Right atrium auricular region (tissue), 2 donors: ENCODE data around the gene ZNF329. TPM values are rescaled to one million over a fixed set of nuclear protein-coding genes. Genes with fewer than 3 reads are reported as not detected.

Experiments used
- DNase-seq: peaks from one replicate; pipeline ENCODE4 v3.0.0-alpha.2; 2019; ENCODE audit warnings: low spot score
- H3K27ac ChIP-seq, 2 donors: fragments of 200-600 bp; sonication (generic); 1 replicate in 1 of 2; 2 replicates in 1 of 2; pipeline ENCODE4 v1.5.1; 2016 to 2019
- H3K27me3 ChIP-seq, 2 donors: fragments of 200-600 bp; sonication (generic); one replicate each; pipeline versions ENCODE4 v1.5.1 to v1.6.0; 2017 to 2019
- H3K36me3 ChIP-seq: fragments of 200-600 bp; sonication (generic); one replicate; pipeline ENCODE4 v1.5.1; 2016
- H3K4me1 ChIP-seq, 2 donors: fragments of 200-600 bp; sonication (generic); one replicate each; pipeline versions ENCODE4 v1.5.1 to v1.6.0; 2017 to 2019
- H3K4me3 ChIP-seq, 2 donors: fragments of 200-600 bp; sonication (generic); 1 replicate in 1 of 2; 2 replicates in 1 of 2; pipeline ENCODE4 v1.5.1; 2017 to 2019; ENCODE audit warnings: mild to moderate bottlenecking in 1 of 2, moderate library complexity in 1 of 2
- H3K9me3 ChIP-seq, 2 donors: fragments of 200-600 bp; sonication (generic); one replicate each; pipeline ENCODE4 v1.5.1; 2019
- CTCF ChIP-seq, 2 donors: fragments of 200-600 bp; sonication (generic); IDR thresholded peaks; one replicate each; pipeline ENCODE4 v1.5.1; 2019; ENCODE audit warnings: antibody characterized with exemption in 2 of 2
- total RNA-seq, 2 donors: library from RNA; depleted of rRNA; stranded (reverse); fragments of >200 nt; gene quantifications; one replicate each; pipeline ENCODE4 v1.1.0, GENCODE V29; 2016

ZNF329 gene
- total RNA-seq, 2 donors from 2014 or later = 6.9 to 7.9 TPM

- Histone ChIP-seq H3K36me3 (peaks cover 79% of the 10 kb centered on the region), H3K4me1 (no peaks in the 10 kb centered on the region), H3K27ac (no peak overlapping the region), H3K9me3 (peaks cover 70 to 100% of the 10 kb centered on the region in 2 donors), H3K27me3 (no peaks in the 10 kb centered on the region), H3K4me3 (no peak overlapping the region)
- DNase-seq = no peak
- TF ChIP-seq CTCF (IDR thresholded peaks at IDR 0.05) = no peak
These were observed 21.3 kb downstream of the ZNF329 start for GRCh38 chr19:58129284-58129683.

DNA sequence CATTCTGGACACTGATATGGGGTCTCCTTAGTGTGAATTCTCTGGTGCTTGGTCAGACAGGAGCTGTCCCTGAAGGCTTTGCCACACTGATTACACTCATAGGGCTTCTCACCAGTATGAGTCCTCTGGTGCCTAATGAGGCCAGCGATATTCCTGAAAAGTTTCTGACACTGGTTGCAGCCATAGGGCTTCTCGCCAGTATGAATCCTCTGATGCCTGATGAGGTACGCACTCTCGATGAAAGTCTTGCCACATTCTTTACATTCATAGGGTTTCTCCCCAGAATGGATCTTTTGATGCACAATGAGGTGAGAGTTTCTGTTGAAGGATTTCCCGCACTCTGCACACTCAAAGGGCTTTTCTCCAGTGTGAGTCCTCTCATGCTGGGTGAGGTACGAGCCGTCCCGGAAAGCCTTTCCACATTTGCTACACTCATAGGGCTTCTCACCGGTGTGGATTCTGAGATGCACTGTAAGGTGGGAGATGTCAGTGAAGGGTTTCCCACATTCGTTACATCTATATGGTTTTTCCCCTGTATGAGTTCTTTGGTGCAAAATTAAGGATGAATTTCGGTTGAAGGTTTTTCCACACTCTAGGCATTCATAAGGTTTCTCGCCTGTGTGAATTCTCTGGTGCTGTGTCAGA is 22.4 kb downstream of the ZNF329 start:
- H3K9me3 ChIP-seq = peaks cover 62 to 100% of the 10 kb centered on the region in 2 donors
- H3K36me3 ChIP-seq = peaks cover 68% of the 10 kb centered on the region
- no peak overlapping the region for H3K4me3 ChIP-seq
- no peak for DNase-seq
- H3K4me1 ChIP-seq = no peaks in the 10 kb centered on the region
- TF ChIP-seq CTCF (IDR thresholded peaks at IDR 0.05) = no peak
- no peaks in the 10 kb centered on the region for H3K27me3 ChIP-seq
- H3K27ac ChIP-seq = no peak overlapping the region

DNA sequence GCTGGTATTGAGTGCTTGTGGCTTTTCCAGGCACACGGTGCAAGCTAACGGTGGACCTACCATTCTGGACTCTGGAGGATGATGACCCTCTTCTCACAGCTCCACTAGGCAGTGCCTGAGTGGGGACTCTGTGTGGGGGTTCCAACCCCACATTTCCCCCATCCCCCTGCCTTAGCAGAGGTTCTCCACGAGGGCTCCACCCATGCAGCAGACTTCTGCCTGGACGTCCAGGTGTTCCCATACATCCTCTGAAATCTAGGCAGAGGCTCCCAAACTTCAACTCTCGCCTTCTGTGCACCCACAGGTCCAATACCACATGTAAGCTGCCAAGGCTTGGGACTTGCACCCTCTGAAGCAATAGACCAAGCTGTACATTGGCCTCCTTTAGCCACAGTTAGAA is 27.2 kb downstream of the ZNF329 start:
- peaks cover 20% of the 10 kb centered on the region for H3K36me3 ChIP-seq
- peaks cover 38 to 99% of the 10 kb centered on the region in 2 donors for H3K9me3 ChIP-seq
- H3K4me3 ChIP-seq = no peak overlapping the region
- DNase-seq = no peak
- no peaks in the 10 kb centered on the region for H3K4me1 ChIP-seq
- no peak for TF ChIP-seq CTCF (IDR thresholded peaks at IDR 0.05)
- H3K27ac ChIP-seq = no peak overlapping the region
- no peaks in the 10 kb centered on the region for H3K27me3 ChIP-seq

GRCh38 chr19:58118979-58119733 is 31.4 kb downstream of the ZNF329 start:
- Histone ChIP-seq H3K4me3 (no peak overlapping the region), H3K4me1 (no peaks in the 10 kb centered on the region), H3K9me3 (peaks cover 31 to 99% of the 10 kb centered on the region in 2 donors), H3K36me3 (no peaks in the 10 kb centered on the region), H3K27ac (no peak overlapping the region), H3K27me3 (no peaks in the 10 kb centered on the region)
- TF ChIP-seq CTCF (IDR thresholded peaks at IDR 0.05) = no peak
- no peak for DNase-seq

GRCh38 chr19:58117841-58118575 is 32.6 kb downstream of the ZNF329 start:
- Histone ChIP-seq H3K4me3 (no peak overlapping the region), H3K27ac (no peak overlapping the region), H3K9me3 (peaks cover 27 to 99% of the 10 kb centered on the region in 2 donors), H3K36me3 (no peaks in the 10 kb centered on the region), H3K4me1 (no peaks in the 10 kb centered on the region), H3K27me3 (no peaks in the 10 kb centered on the region)
- no peak for TF ChIP-seq CTCF (IDR thresholded peaks at IDR 0.05)
- no peak for DNase-seq
